Measurements from ENCODE around the gene HARBI1. TPM values are rescaled to one million over a fixed set of nuclear protein-coding genes. Genes with fewer than 3 reads are reported as not detected.

The HARBI1 gene
- total and polyA plus RNA-seq, 2 of the 8 experiments (the other 6 are each of a cell fraction or from before 2014, with no cell fraction given), result 3.8 to 5.1 TPM

GRCh38 chr11:46657186-46657585 lies 40.2 kb upstream of the HARBI1 start:
- FAIRE-seq (no peak), DNase-seq (ENCODE audit: low read depth in 1 of 2, low spot score in 2 of 2) (no peak)
- Histone ChIP-seq H3K4ac (replicated peaks; ENCODE audit: insufficient read length, low read depth, low read length) (no peak overlapping the region), H3K18ac (ENCODE audit: extremely low read depth, low read length) (no peak overlapping the region), H2AFZ (ENCODE audit: low read length) (no peak overlapping the region), H3K4me2 (ENCODE audit: insufficient read depth in 1 of 2, low read depth in 2 of 2, low read length in 2 of 2) (no peak overlapping the region), H2BK5ac (ENCODE audit: low read depth, low read length) (peak overlapping the region; percentile 26; the same call in 1 of the 2 replicates), H3K27me3 (replicated peaks in 1 of 4; ENCODE audit: control insufficient read depth in 3 of 4, extremely low read depth in 1 of 4, insufficient read depth in 3 of 4, low read length in 3 of 4) (no peaks in the 10 kb centered on the region), H3K9me3 (ENCODE audit: insufficient read depth in 2 of 2, low read depth in 1 of 2, low read length in 1 of 2) (no peaks in the 10 kb centered on the region), H2BK20ac (ENCODE audit: low read length) (no peak overlapping the region), H3K56ac (replicated peaks; ENCODE audit: insufficient read length, low read depth, low read length) (no peak overlapping the region), H4K20me1 (replicated peaks in 1 of 2; ENCODE audit: control insufficient read depth in 1 of 2, insufficient read depth in 2 of 2, low read length in 2 of 2) (peaks cover 0 to 1% of the 10 kb centered on the region in 2 experiments), H4K5ac (ENCODE audit: insufficient read length, low read depth, low read length) (no peak overlapping the region), H2AK5ac (ENCODE audit: low read depth, low read length) (no peak overlapping the region), H4K91ac (replicated peaks; ENCODE audit: insufficient read length, low read length) (no peak overlapping the region), H3K23ac (ENCODE audit: insufficient read length) (no peak overlapping the region), H3K23me2 (ENCODE audit: low read depth, low read length) (no peaks in the 10 kb centered on the region), H3K4me1 (replicated peaks in 1 of 4; ENCODE audit: control insufficient read depth in 3 of 4, insufficient read depth in 4 of 4, low read length in 3 of 4) (no peaks in the 10 kb centered on the region), H3K79me1 (ENCODE audit: low read depth, low read length) (no peaks in the 10 kb centered on the region), H3K4me3 (ENCODE audit: extremely low read depth in 1 of 4, insufficient read depth in 2 of 4, low read depth in 3 of 4, low read length in 4 of 4) (no peak overlapping the region), H3K14ac (ENCODE audit: insufficient read length) (no peak overlapping the region), H2BK120ac (replicated peaks; ENCODE audit: low read depth, low read length) (no peak overlapping the region), H4K8ac (ENCODE audit: extremely low read depth, insufficient read depth, low read length) (no peak overlapping the region), H2BK15ac (ENCODE audit: low read length) (no peak overlapping the region), H2BK12ac (ENCODE audit: low read depth, low read length) (no peak overlapping the region), H3K79me2 (ENCODE audit: control insufficient read depth in 1 of 2, insufficient read depth in 2 of 2, low read length in 2 of 2) (no peaks in the 10 kb centered on the region), H3K27ac (ENCODE audit: low read depth, low read length) (no peak overlapping the region), H3K36me3 (ENCODE audit: control insufficient read depth in 2 of 4, insufficient read depth in 4 of 4, low read length in 3 of 4) (peaks cover 10 to 58% (median 33%) of the 10 kb centered on the region in 4 experiments), H3K9ac (replicated peaks in 1 of 4; ENCODE audit: extremely low read depth in 1 of 4, low read depth in 3 of 4, low read length in 3 of 4) (no peak overlapping the region)
- POLR2A ChIA-PET (ENCODE audit: partially characterized antibody), result interaction anchor here (0.7 to 1.4 kb wide), 2 partner anchors 9 to 495 kb away, joined by 3 read pairs; no protein-coding TSS in a partner anchor
- CTCF ChIA-PET (ENCODE audit: partially characterized antibody), result interaction anchor here (0.7 to 4.7 kb wide), 3 partner anchors 13 to 297 kb away, joined by 3 to 24 read pairs (median 3); no protein-coding TSS in a partner anchor
- 94% methylated on average over 3 of the region's 3 CpGs; no CpG with 5 or more reads in 1 of the 2 experiments for WGBS, 2 experiments (ENCODE audit: extremely low coverage in 1 of 2, insufficient coverage in 1 of 2, insufficient read length in 1 of 2, insufficient replicate concordance in 2 of 2, low coverage in 1 of 2, low lambda C conversion rate in 2 of 2, missing lambda C conversion rate in 1 of 2)
- TF ChIP-seq EZH2 (IDR thresholded peaks at IDR 0.05; ENCODE audit: low read depth, low read length, severe bottlenecking), result no peak
- no peak for TF ChIP-seq RXRA (IDR thresholded peaks at IDR 0.05; ENCODE audit: insufficient read depth, low read depth, low read length)
- no peak for TF ChIP-seq NRF1 (IDR thresholded peaks at IDR 0.05; ENCODE audit: low read depth, low read length)
- TF ChIP-seq CBX5 (IDR thresholded peaks at IDR 0.05; ENCODE audit: low read depth, low read length), result no peak
- TF ChIP-seq ZNF274 (IDR thresholded peaks at IDR 0.05; ENCODE audit: borderline replicate concordance, extremely low read depth, low read length), result no peak
- TF ChIP-seq TBP (IDR thresholded peaks at IDR 0.05; ENCODE audit: low read depth, low read length), result no peak
- TF ChIP-seq EGR1 (IDR thresholded peaks at IDR 0.05; ENCODE audit: borderline replicate concordance, low read depth, low read length), result no peak
- TF ChIP-seq SIRT6 (IDR thresholded peaks at IDR 0.05; ENCODE audit: low read length), result no peak
- TF ChIP-seq SP1 (IDR thresholded peaks at IDR 0.05; ENCODE audit: low read depth, low read length), result no peak
- TF ChIP-seq E2F6 (IDR thresholded peaks at IDR 0.05), result no peak
- no peak for TF ChIP-seq CBX8 (IDR thresholded peaks at IDR 0.05; ENCODE audit: borderline replicate concordance, low read depth, low read length)
- no peak for TF ChIP-seq GABPA (IDR thresholded peaks at IDR 0.05; ENCODE audit: borderline replicate concordance, insufficient read depth, low read length)
- no peak for TF ChIP-seq NANOG (IDR thresholded peaks at IDR 0.05; ENCODE audit: insufficient read depth, low read depth, low read length, poor library complexity, severe bottlenecking)

Data from H1 (cell line).